Epithelial cell of proximal tubule (primary cell): ENCODE measurements around the gene LAMA4. TPM values are rescaled to one million over a fixed set of nuclear protein-coding genes. Genes with fewer than 3 reads are reported as not detected.

Experiments
- DNase-seq: peaks from one replicate; pipeline ENCODE4 v3.0.0-alpha.2; 2011; ENCODE audit warnings: low read depth
- H3K4me3 ChIP-seq: 2 replicates; pipeline ENCODE4 v1.5.1; 2011; ENCODE audit warnings: low read depth, mild to moderate bottlenecking, low read length
- total RNA-seq: library from RNA; depleted of rRNA; stranded (reverse); fragments of >200 nt; gene quantifications from 2 replicates; pipeline ENCODE4 v1.2.3, GENCODE V29; 2015
- TF ChIP-seq, protein P1 (sequence below): conservative IDR thresholded peaks from 2 replicates; pipeline ENCODE4 v1.5.1; 2012; ENCODE audit warnings: low read depth, mild to moderate bottlenecking, low read length

The LAMA4 gene
- total RNA-seq, 1 donor from 2014 or later: 8.0 TPM

DNA sequence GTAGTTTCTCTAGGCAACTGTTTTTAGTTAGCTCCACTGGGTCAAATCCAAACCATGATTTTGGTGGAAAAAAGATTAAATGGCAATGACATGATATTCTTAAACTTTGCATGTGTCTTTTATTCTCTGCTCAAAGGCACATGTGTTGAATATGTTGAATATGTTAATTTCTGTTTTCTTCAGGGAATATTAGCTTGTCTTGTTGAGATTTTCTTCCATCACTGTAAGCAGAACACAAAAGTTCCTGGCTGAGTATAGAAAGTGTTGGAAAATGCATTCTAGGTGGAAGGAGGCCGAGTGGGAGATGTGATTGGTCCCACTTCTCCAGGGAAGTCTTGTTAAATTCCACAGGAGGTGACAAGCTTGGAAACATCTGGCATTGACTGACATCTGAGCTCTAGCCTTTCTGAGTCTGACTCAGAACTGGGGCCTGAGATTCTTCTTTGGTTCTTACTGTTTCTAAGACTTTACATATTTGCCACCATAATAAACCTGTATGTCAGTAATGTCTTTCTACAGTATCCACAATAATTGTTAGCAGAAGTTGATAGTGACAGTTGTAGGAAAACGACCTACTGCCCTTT is 81.1 kb downstream of the LAMA4 start:
- no peak overlapping the region for H3K4me3 ChIP-seq
- no peak for DNase-seq
- TF ChIP-seq, protein P1, sequence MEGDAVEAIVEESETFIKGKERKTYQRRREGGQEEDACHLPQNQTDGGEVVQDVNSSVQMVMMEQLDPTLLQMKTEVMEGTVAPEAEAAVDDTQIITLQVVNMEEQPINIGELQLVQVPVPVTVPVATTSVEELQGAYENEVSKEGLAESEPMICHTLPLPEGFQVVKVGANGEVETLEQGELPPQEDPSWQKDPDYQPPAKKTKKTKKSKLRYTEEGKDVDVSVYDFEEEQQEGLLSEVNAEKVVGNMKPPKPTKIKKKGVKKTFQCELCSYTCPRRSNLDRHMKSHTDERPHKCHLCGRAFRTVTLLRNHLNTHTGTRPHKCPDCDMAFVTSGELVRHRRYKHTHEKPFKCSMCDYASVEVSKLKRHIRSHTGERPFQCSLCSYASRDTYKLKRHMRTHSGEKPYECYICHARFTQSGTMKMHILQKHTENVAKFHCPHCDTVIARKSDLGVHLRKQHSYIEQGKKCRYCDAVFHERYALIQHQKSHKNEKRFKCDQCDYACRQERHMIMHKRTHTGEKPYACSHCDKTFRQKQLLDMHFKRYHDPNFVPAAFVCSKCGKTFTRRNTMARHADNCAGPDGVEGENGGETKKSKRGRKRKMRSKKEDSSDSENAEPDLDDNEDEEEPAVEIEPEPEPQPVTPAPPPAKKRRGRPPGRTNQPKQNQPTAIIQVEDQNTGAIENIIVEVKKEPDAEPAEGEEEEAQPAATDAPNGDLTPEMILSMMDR: no peak

DNA sequence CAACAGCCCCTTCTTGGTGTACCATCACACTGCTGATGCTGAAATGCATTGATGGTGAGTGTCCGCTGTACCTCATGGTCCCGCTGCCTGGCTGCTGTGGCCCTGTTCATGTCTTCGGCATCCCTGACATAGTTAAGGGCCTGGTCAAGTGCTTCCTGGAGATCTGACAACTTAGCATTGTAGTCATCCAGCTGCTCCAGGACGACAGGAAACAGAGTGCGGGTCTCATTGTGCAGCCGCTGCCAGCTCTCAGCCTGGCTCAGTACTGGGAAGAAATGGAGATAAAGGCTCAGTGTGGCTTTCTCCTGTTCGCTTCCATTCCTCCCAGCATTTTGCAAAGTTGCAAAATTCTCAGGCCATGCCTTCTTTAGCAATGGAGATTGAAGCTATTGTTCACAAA is 81.8 kb downstream of the LAMA4 start:
- TF ChIP-seq, protein P1: no peak
- DNase-seq: no peak
- H3K4me3 ChIP-seq: no peak overlapping the region

DNA sequence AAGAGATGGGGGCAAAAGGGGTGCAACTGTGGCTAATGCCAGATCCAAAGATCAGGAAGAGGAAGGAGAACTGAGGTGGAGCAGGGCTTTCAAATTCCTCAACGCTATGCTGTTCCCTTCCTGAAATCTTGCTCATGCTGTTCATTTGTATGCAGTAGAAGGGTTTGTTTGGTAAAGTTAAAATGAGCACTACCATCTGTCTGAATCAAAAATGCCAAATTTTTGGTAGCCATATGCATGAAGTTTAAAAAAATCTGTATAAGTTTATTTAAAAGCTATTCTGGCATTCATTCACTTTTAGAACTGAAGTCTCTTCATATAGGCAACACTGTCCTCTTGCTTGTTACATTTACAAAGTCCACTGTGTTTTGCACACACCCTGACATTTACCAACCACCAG is 84.8 kb downstream of the LAMA4 start:
- H3K4me3 ChIP-seq: no peak overlapping the region
- TF ChIP-seq, protein P1: no peak
- no peak for DNase-seq

DNA sequence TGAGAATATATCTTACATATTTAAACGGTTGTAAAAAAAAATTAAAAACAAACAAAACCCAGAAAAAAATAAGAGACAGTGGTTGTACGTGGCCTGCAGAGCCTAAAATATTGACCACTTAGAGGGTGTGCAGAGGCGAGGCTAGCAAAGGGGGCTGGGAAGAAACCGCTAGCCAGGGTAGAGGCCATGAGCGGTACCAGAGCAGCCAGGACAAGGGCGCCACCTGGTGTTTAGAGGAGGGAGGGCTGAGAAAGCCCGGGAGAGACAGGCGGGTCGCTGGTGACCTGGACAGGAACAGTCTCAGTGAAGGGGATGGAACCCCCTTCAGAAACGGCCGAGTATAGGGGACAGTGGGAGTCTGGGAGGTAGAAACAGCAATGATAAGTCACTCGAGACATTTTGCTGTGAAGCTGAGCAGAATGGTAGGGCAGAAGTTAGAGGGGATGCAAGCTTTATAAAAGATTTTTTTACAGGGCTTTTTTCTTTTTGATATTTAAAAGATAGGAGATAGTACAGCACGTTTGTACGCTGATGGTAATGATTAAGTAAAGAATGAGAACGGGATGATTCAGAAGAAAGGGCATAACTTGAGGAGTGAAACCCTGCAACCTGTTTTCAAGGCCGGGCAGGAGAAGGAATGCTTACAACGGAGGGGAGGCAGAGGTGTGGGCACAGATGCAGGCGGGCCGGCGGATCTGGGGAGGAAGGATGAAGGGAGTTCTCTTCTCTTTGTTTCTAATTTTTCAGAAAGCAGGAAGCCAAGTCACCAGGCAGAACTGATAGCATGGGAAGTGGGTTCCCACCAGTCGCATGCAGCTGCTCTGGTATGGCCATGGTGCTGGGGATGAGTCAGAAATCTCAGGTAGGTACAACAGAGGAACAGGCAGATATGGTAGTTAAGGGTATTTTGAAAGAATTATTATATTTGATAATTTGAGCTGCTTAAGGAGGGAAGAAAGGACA is 90.8 kb downstream of the LAMA4 start:
- DNase-seq: no peak
- no peak overlapping the region for H3K4me3 ChIP-seq
- TF ChIP-seq, protein P1: peak; percentile 95

DNA sequence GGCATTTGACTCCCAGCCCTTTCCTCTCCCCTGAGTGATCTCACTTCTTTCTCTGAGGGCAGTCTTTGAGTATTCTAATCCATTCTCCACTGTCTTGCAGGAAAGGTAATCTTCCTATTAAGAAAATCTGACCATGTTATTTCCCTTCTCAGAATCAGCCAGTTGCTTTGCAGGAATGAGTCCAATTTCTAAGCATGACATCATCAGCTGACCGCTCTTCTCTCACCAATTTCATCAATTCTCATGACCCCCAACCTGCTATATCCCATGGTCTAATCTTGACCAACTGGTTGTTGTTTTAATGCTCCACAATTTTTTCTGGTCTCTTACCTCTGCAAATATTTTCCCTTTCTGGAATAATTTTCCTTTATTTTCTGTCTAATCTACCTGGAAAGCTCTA is 93.6 kb downstream of the LAMA4 start:
- TF ChIP-seq, protein P1: no peak

DNA sequence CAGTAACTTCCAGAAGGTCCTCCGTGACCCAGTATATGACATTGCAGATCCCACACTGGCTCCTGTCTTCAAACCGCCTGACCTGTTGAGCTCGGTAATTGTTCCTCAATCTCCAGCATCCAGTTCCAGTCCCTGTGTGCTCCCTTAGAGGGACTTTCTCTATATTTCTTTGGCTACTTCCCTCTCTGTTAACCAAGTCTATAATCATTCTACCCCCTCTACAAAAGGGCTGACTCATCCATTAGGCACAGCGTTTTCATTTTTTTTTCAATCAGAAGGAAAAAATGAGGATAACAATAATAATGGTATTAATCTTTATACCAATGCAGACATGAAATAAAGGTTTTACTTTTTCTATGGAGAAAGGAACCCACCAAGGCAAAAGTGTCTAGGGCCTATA is 97.7 kb downstream of the LAMA4 start:
- TF ChIP-seq, protein P1: no peak
- no peak overlapping the region for H3K4me3 ChIP-seq
- no peak for DNase-seq

More for the DNA sequence above, 93.6 kb downstream of the LAMA4 start:
- DNase-seq: no peak
- no peak overlapping the region for H3K4me3 ChIP-seq
